ENCODE data around the gene PTF1A.

The PTF1A gene

DNA sequence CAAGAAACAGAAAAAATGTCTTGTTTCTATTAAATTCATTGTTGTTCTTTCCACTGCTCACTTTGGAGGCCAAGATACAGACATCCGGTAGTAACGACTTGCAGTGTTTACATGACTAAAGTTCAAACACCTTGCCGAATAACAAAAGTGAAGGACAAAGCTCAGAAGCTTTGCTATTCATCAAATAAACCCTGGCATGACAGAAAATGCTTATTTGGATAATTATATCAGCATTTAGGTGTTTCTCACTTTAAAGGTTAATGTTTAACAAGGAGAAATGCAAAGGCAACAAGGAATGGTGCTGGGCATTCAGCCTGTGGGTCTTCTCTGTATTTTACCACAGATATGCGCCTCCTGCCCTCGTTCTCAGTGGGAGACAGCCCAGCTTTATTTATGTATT, 5.4 kb upstream of the PTF1A start:
- DNase-seq (ENCODE audit: low read depth), result no peak

DNA sequence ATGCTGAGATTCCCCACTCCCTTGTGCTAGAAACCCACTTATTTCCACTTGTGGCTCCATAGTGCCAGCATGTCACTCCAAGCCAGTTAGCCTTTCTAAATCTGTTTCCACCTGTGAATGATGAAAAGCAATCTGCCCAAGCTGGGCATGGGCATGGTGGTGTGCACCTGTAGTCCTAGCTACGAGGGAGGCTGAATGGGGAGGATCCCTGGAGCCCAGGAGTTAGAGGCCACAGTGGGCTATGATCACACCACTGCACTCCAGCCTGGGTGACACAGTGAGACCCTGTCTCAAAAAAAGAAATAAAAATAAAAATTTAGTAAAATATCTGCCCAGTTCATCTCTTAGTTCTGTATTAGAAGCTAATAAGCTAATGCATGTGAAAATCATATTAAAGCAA, 5.0 kb upstream of the PTF1A start:
- no peak for DNase-seq (ENCODE audit: low read depth)

DNA sequence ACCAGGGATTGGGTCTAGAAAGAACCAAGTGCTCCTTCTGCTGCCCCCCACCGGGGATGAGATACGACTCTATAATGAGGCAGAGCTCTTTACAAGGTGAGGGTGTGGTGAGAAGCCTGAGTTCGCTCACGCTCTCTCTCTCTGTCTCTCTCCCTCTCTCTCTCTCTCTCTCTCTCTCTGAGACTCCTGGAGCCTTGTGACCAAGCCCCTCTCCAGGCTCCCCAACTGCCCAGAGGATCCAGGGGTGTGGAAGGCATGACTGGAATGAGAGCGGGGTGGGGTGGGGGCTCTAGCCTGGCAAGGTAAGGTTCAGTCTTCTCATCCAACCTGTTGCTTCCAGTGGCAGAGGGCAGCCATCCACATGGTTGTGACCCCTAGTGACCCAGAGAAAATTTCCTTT, 3.1 kb upstream of the PTF1A start:
- no peak for DNase-seq (ENCODE audit: low read depth)

DNA sequence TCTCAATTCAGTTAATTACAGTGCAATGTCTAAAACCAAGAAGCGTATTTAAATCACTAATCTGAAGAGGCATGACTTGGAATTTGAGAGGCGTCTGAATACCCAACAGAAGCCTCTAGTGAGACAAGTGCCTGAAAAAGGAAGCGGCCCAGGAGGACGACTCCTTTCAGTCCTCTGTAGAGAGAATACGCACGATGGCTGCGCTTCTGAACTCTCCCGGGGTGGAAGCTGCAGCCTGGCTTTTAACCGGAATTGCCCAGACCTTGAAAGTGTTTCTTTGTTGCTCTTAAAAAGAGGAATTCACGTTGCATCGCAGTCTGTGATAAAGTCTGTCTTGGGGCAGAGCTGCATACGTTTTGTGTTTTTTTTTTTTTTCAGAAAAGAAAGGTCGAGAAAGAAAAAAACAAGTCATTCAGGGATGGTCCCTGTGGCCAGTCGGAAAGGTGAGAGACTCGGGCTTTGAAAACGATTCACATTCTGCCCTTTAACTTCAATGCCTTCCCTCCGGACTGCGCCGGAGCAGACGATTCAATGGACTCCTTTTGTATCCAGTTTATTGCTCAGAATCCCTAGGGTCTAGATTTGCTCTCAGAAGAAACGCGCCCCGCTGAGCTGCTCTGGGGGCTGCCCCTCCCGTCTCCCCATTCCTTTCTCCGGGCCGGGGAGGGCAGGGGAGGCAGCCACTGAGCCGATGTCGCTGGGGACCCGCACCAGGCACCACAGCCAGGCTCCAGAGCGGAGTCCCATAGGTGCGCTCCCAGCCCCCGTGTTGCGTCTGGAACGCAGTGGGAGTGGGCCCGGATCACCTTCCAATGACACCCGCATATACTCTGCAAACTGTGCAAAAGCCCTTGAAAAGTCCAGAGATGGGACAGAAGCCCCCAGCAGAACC, 994 bp upstream of the PTF1A start:
- DNase-seq (ENCODE audit: low read depth), result no peak

DNA sequence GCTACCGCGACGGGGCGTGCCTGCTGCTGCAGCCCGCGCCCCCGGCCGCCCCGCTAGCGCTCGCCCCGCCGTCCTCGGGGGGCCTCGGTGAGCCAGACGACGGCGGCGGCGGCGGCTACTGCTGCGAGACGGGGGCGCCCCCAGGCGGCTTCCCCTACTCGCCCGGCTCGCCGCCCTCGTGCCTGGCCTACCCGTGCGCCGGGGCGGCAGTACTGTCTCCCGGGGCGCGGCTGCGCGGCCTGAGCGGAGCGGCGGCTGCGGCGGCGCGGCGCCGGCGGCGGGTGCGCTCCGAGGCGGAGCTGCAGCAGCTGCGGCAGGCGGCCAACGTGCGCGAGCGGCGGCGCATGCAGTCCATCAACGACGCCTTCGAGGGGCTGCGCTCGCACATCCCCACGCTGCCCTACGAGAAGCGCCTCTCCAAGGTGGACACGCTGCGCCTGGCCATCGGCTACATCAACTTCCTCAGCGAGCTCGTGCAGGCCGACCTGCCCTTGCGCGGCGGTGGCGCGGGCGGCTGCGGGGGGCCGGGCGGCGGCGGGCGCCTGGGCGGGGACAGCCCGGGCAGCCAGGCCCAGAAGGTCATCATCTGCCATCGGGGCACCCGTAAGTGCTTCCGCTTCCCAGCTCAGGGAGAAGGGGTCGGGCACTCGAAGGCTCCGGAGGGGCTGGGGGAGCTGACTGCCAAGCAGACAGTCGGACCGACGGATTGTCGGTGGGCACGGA, 761 bp downstream of the PTF1A start:
- no peak for DNase-seq (ENCODE audit: low read depth)

DNA sequence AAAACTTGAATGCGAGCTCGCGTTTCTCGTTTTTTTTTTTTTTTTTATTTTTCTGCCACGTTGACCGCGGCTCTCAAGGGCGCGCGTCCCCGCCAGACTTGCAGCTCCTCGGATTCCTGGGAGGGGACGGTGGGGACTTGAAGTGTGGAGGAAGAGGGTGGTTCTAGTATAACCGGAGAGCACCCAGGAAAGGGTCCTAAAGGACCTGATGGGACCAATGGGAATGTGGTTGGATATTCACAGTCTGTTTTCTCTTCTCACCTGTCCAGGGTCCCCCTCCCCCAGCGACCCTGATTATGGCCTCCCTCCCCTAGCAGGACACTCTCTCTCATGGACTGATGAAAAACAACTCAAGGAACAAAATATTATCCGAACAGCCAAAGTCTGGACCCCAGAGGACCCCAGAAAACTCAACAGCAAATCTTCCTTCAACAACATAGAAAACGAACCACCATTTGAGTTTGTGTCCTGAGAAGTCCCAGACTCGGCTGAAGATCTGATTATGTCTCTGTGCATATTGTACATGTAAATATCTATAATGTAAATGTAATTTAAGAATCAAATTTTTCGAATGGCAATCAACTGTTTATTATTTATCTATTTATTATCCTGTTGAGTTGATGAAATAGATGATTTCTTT, 1.4 kb downstream of the PTF1A start:
- DNase-seq (ENCODE audit: low read depth), result no peak

DNA sequence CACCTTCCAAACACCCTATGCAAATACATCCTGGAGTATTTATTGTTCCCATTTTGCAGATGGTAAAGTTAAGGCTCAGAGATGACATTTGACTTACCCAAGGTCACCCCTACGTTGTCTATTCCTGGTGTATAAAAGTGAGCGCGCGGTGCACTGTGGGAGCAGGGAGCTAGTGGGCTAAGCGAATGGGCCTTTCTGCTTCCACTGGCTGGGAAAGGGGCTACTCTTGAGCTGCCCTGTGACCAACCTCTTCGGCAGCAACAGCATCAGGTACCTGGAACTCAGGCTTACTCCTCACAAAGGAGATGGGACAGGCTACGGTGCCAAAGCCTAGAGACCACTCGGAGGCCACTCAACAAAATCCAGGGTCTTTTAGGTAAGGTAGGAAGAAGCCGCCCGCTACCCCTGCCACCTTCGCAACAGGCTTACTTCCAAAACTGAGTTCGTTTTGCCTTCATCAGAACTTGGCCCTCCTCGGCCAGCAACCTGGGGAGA, 2.4 kb downstream of the PTF1A start:
- DNase-seq (ENCODE audit: low read depth), result no peak

DNA sequence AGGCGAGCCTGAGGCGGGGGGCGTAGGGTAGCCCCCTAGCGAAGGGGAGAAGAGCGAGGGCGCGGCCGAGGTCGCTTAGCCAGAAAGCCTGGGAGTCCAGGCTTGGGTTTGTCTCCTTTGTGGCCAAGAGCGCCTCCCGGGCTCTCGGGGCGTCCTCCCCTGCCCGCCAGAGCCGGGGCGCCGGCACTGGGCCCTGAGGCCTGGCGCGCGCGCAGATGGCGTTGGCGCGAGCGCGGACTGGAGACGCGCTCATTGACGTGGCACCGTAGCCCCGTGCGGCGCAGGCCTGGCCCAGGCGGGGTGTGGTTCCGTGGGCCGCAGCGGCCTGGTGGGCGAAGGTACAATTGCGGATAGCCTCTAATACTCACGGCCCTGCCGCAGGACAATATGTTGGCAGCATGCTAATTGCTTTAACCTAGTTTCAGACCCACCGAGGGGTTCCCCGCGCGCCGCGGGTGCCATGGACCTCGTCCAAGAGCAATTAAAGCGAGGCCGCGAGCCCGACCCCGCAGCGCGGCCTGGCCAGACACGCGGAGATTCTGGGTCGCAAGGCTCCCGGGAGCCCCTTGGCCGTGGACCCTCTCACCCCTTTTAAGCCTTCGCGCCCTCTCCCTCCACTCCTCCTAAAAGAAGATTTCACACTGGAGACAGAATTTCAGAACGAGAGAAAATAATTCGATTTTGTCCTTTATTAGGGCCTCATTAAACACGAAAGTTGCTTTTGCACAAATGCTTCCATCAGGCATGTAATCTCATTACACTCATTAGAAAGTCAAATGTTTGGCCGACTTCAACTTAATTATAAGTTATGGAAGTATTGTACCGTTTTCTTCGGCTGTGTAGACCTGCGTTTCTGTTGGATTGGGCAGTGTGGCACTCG, 3.1 kb downstream of the PTF1A start:
- no peak for DNase-seq (ENCODE audit: low read depth)

DNA sequence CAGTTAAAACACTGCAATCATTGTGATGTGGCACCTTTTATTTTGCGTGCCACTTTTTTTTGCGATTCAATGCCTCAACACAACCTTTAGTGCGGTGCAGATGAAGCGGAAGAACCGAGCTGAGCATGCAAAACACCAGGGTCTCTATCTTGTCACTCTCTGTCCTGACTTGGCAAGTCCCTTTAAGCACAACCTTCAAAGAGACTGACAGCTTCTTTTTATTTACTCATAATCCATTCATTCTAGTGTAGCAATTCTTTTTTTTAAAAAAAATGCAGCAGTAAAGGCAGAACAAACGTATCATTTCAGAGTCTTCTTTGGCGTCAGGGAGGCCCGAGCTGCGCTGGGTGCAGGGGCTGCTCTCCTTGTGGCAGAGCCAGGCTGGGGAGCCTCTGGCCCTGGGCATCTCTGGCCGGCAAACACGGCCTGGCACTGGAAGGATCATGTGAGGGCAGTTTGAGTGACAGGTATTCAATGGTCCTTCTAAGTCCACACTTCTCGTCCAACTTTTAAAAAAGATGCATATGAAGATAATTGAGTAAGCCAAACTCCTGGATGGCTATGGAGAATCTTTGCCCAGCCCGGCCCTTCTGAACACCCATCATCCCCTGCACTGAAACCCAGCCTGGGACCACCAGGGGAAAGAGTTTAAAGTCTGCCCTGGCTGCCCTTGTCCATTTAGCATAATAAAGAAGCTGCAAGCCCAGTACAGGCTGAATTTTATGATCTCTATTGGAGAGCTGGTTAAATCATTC, 3.9 kb downstream of the PTF1A start:
- no peak for DNase-seq (ENCODE audit: low read depth)

DNA sequence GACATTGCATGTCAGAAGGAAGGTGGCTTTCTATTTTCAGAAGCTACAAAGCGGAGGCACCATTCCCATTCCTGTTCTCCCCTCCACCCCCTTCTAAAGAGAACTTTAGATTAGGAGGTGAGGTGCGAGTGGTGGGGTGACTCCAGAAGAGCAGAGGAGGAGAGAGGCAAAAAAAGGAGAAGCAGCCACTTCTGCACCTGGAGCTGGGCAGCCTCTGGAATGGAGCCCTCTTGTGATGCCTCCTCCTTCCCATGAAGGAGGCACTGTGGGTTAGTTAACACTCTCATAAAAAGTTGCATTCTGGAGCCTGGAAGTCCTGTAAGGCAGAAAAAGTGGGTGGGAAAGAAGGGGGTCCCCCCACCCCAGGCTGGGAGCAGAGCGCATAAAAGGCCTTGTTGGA, 4.8 kb downstream of the PTF1A start:
- no peak for DNase-seq (ENCODE audit: low read depth)

DNA sequence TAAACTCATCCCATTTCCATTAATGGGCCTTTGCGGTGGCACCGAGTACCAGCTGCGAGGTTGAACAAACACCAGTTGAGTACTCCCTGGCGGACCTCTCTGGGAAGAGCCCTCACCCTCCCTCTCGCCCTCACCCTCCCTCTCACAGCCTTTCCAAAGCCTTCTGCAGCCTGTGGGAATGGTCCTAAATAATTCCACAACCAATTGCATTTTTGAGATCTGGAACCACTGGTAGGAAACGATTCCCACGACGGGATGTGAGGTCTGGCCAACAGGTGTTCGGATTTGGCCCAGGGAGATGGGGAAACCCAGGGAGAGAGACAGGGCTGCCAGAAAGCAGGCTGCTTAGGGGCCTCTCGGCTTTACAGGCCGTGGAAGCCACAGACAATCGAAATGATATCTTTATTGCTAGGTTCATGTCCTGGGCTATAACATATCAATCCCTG, 5.3 kb downstream of the PTF1A start:
- DNase-seq (ENCODE audit: low read depth), result no peak

DNA sequence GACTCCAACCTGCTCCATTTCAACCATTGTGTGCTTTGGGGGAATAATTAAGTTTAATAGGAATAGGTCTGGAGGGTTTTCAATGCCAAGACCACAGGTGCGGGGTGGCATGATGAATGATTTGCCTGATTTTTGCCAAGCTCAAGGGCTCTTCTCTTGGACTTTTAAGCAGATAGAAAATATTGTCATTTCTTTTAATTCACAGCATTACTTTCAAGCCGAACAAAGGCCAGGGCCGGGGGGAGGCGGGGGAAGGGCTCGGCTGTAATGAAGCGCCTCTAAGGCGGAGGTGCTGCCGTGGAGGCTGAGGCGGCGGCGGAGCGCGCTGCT, 6.5 kb downstream of the PTF1A start:
- DNase-seq (ENCODE audit: low read depth), result no peak

DNA sequence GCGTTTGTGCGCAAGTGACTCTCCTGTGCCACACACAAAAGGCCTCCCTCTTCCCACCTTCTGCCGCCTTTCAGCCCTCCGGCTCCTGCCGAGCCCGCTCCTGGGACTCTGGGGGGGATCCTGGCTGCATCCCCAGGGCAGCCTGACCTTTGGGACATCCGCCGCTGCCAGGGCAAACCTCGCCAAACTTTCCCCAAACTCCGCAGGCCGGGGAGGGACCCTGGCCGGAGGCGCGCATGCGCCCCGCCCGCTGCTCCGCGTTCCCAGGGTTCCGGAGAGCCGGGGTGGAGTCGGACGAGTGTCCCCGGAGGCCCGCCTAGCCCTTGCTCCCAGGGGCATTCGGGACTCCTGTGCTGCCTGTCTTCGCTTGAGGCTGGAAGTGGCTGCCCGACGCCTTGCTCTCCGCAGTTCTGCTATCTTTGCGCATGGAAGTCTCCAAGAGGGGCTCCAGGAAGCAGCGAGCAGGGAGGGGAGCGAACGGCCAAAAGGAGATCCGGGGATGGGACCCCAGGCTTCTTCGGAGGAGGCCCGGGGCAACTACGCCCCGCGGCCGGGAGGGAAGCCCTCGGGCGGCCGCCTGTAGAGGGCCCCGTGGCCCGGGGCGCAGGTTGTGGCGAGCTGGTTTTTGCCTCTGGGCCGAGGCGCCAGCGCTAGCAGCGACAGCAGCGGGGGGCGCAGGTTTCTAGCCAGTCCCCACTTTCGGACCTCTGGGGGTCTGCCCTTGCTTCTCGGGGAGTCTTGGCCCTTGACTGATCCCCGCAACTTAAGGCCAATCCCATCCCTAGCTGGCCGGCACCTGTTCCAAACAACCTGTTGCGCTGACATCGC, 7.0 kb downstream of the PTF1A start:
- no peak for DNase-seq (ENCODE audit: low read depth)

DNA sequence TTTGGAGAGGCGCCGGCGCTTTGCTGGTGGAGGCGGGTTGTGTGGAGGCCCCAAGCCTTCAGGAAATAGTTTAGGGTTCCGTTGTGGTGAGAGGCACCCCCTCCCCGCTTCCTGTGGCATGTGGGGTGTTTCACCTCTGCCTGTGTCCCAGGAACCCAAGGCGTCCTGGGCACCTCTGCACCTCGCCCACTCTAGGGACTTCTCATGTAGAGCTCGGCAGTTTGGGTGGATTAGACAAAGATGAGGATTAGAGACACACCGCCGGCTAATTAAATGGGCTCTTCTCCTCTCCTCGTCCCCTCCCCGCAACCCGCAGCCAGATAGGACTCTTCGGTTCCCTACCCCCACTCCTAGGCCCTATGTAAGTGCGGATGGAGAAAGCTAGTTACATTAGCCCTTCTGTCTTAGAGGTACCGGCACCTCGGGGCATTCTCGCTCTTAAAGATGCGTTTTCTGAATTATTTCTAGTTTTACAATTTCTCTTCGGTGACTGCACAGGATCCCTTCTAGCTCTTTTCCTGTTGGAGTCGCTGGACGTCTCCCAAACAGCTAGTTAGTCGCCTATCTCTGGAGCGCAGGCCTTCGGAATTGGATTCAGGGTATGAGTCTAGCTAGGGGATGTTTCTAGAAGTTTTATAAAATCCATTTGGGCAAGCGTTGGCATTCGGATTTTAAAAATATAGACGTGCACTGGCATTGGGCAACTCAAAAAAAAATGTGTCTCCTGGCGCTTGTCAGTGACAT, 7.8 kb downstream of the PTF1A start:
- DNase-seq (ENCODE audit: low read depth), result no peak

DNA sequence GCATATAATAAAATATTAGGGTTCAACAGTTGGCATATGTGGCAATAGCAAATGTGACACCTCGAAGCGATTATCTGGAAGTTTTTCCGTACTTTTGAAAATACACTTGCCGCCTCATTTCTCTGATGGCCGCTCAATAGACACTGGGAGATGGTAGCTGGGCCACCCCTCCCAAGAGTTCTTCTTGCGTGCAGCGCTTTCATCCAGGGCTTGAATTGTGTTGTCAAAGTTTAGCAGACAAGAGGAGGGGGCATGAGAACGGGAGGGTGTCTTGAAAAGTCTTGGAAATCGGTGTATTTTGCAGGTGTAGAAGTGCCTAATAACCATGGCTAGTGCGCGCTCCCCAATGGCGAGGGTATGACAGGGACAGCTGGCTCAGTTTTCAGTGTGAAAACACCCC, 8.5 kb downstream of the PTF1A start:
- no peak for DNase-seq (ENCODE audit: low read depth)

DNA sequence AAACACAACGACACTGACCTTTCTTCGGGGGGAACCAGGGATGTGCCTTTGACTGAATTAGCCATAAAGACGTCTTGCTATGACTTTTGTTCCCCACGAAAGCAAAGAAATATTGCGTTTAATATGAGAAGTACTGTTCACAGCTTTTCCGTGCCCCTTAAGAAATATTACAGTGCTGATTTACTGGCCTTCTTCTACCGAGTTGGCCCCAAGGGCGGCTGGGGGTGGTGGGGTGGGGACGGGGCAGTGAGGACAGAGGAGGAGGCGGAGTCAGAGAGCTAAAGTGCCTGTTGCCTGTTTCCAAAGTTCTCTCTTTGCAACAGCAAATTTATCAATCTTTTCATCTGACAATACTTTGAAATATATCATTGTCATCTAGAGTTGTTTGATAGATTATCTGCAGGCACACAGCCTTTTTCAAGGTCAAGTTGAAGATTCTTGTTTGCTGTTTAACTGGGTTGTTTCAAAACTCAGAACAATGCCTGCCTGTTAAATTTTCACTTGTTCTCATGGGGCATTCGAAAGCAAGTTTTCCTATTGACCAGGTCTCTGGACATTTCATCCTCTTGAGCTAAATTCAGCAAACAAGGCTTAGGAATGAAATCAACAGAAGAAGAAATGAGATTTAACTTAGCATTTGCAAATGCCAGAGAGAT, 9.0 kb downstream of the PTF1A start:
- DNase-seq (ENCODE audit: low read depth), result no peak

DNA sequence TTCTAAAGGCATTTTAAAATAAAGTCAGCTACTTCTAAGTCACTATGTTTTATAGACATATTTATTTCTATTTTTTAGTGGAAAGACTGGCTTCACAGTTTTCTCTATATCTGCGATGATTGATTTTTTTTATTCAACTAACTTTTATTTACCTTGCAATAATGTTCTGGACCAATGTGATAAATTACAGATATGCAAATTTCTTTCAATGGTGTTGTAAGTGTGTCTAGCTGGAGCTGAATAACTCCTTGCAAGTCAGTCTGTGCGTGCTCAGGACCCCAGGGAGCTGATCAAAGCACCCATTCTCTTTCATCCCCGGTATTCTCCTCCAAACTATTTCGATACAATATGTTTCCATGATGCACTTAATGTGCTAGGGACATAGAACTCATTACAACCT, 9.7 kb downstream of the PTF1A start:
- no peak for DNase-seq (ENCODE audit: low read depth)

DNA sequence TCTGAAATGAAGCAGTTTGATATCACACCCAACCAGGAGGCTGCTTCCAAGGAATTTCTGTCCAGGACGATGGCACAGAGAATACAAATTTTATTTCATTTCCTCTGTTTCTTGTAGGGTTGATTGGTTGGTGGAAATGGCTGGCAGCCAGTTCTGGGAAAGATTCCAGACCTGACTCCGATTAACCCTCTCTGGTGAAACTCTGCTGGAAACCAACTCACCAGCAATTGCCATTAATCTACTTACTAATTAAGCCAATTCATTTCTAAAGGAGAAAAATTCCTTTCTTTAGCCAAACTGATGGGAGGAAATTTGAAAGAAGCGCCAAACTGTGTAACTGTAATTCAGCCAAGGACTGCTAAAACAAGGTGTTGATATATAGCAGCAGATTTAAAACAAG, 10.7 kb downstream of the PTF1A start:
- no peak for DNase-seq (ENCODE audit: low read depth)

Measured in stimulated activated CD8-positive, alpha-beta memory T cell treated with anti-CD3 and anti-CD28 coated beads, Interleukin-7, amount 100 ng/mL, for 24 hours (primary cell).